GM18498 (cell line): ENCODE results near the gene MIF.
"Not testable (repeated sequence)": the region's sequence is repeated elsewhere in the genome, so short reads cannot be mapped to it uniquely, and the experiment has no call there.

Experiments
- ATAC-seq: cut with Tn5 transposase; IDR thresholded peaks from one replicate; pipeline ENCODE4 v1.9.1; 2021; ENCODE audit warnings: mild to moderate bottlenecking, moderate library complexity; ENCODE audit not compliant: unreplicated experiment

Gene MIF

GRCh38 chr22:23938328-23939016 lies 44.3 kb downstream of the MIF start:
- no peak for ATAC-seq

GRCh38 chr22:23939017-23939357 lies 44.8 kb downstream of the MIF start:
- no peak for ATAC-seq

GRCh38 chr22:23940166-23940565 lies 46.0 kb downstream of the MIF start:
- ATAC-seq: not testable (repeated sequence)
